ENCODE results near the gene RETN. TPM values are rescaled to one million over a fixed set of nuclear protein-coding genes. Genes with fewer than 3 reads are reported as not detected.
A peak's percentile ranks its signal among the peaks of the same experiment; 100 is the strongest.

RETN gene
- total and polyA plus RNA-seq, 2 of the 8 experiments (the other 6 are each of a cell fraction or from before 2014, with no cell fraction given) = not detected

- H4K5ac ChIP-seq (ENCODE audit: insufficient read length, low read depth, low read length) = peak within 1 kb of the TSS; percentile 51
- H2BK120ac ChIP-seq (replicated peaks; ENCODE audit: low read depth, low read length) = no peak within 1 kb of the TSS
- peaks cover 0 to 12% (median 6%) of the 10 kb centered on the region in 4 experiments; a peak in 4 of 8 replicates for H3K36me3 ChIP-seq (ENCODE audit: control insufficient read depth in 2 of 4, insufficient read depth in 4 of 4, low read length in 3 of 4)
- H3K14ac ChIP-seq (ENCODE audit: insufficient read length) = no peak within 1 kb of the TSS
- peak within 1 kb of the TSS; percentile 71 for H3K18ac ChIP-seq (ENCODE audit: extremely low read depth, low read length)
- peak within 1 kb of the TSS; percentile 53 to 98 (median 80) for H3K4me3 ChIP-seq (ENCODE audit: extremely low read depth in 1 of 4, insufficient read depth in 2 of 4, low read depth in 3 of 4, low read length in 4 of 4)
- peak within 1 kb of the TSS; percentile 80 for H4K8ac ChIP-seq (ENCODE audit: extremely low read depth, insufficient read depth, low read length)
- H3K9me3 ChIP-seq (ENCODE audit: insufficient read depth in 2 of 2, low read depth in 1 of 2, low read length in 1 of 2) = no peaks in the 10 kb centered on the region
- H3K4me1 ChIP-seq (replicated peaks in 1 of 4; ENCODE audit: control insufficient read depth in 3 of 4, insufficient read depth in 4 of 4, low read length in 3 of 4) = peaks cover 0 to 6% (median 4%) of the 10 kb centered on the region in 4 experiments; a peak in 5 of 7 replicates
- H2BK15ac ChIP-seq (ENCODE audit: low read length) = peak within 1 kb of the TSS; percentile 5; the same call in 1 of the 2 replicates
- DNase-seq (ENCODE audit: low read depth in 1 of 2, low spot score in 2 of 2) = peak; percentile 41 to 93
- no peak within 1 kb of the TSS for H2AK5ac ChIP-seq (ENCODE audit: low read depth, low read length)
- peak within 1 kb of the TSS; percentile 76 for H3K4ac ChIP-seq (replicated peaks; ENCODE audit: insufficient read length, low read depth, low read length)
- no peak within 1 kb of the TSS for H2BK20ac ChIP-seq (ENCODE audit: low read length)
- H3K79me1 ChIP-seq (ENCODE audit: low read depth, low read length) = peaks cover 4% of the 10 kb centered on the region
- H2BK12ac ChIP-seq (ENCODE audit: low read depth, low read length) = peak within 1 kb of the TSS; percentile 4; the same call in 1 of the 2 replicates
- ChIA-PET POLR2A (ENCODE audit: partially characterized antibody) (interaction anchor here (0.6 to 2.1 kb wide), 10 partner anchors 10 to 195 kb away, joined by 3 to 11 read pairs (median 4); no protein-coding TSS in a partner anchor), CTCF (ENCODE audit: partially characterized antibody) (interaction anchor here (0.7 to 2.5 kb wide), 43 partner anchors 10 to 326 kb away, joined by 3 to 36 read pairs (median 5); partner anchors contain the start of genes CD209, RETN and ZNF358)
- peaks cover 0 to 8% (median 3%) of the 10 kb centered on the region in 4 experiments; a peak in 2 of 7 replicates for H3K27me3 ChIP-seq (replicated peaks in 1 of 4; ENCODE audit: control insufficient read depth in 3 of 4, extremely low read depth in 1 of 4, insufficient read depth in 3 of 4, low read length in 3 of 4)
- peaks cover 0 to 8% of the 10 kb centered on the region in 2 experiments for H4K20me1 ChIP-seq (replicated peaks in 1 of 2; ENCODE audit: control insufficient read depth in 1 of 2, insufficient read depth in 2 of 2, low read length in 2 of 2)
- H3K56ac ChIP-seq (replicated peaks; ENCODE audit: insufficient read length, low read depth, low read length) = peak within 1 kb of the TSS; percentile 90
- no peak for FAIRE-seq
- 2% methylated on average over 50 of the region's 79 CpGs; no CpG with 5 or more reads in 1 of the 2 experiments for WGBS, 2 experiments (ENCODE audit: extremely low coverage in 1 of 2, insufficient coverage in 1 of 2, insufficient read length in 1 of 2, insufficient replicate concordance in 2 of 2, low coverage in 1 of 2, low lambda C conversion rate in 2 of 2, missing lambda C conversion rate in 1 of 2)
- peak within 1 kb of the TSS; percentile 92; the same call in 1 of the 2 replicates for H2AFZ ChIP-seq (ENCODE audit: low read length)
- peaks cover 8% of the 10 kb centered on the region; the same call in 1 of the 2 replicates for H3K23me2 ChIP-seq (ENCODE audit: low read depth, low read length)
- H3K27ac ChIP-seq (ENCODE audit: low read depth, low read length) = peak within 1 kb of the TSS; percentile 34; the same call in 1 of the 2 replicates
- H3K23ac ChIP-seq (ENCODE audit: insufficient read length) = no peak within 1 kb of the TSS
- peak within 1 kb of the TSS; percentile 57 to 80 for H3K4me2 ChIP-seq (ENCODE audit: insufficient read depth in 1 of 2, low read depth in 2 of 2, low read length in 2 of 2)
- no peak within 1 kb of the TSS for H4K91ac ChIP-seq (replicated peaks; ENCODE audit: insufficient read length, low read length)
- peak within 1 kb of the TSS; percentile 2 for H2BK5ac ChIP-seq (ENCODE audit: low read depth, low read length)
- H3K79me2 ChIP-seq (ENCODE audit: control insufficient read depth in 1 of 2, insufficient read depth in 2 of 2, low read length in 2 of 2) = peaks cover 0 to 6% of the 10 kb centered on the region in 2 experiments; a peak in 1 of 4 replicates
- H3K9ac ChIP-seq (replicated peaks in 1 of 4; ENCODE audit: extremely low read depth in 1 of 4, low read depth in 3 of 4, low read length in 3 of 4) = peak within 1 kb of the TSS in 3 of 4 experiments; percentile 48 to 74 (median 60); a peak in 5 of 7 replicates
- TF ChIP-seq KDM4A (IDR thresholded peaks at IDR 0.05; ENCODE audit: low read depth, low read length, severe bottlenecking) (peak; percentile 94), TBP (IDR thresholded peaks at IDR 0.05; ENCODE audit: low read depth, low read length) (peak; percentile 19; the same call in 1 of the 2 replicates), POLR2AphosphoS5 (IDR thresholded peaks at IDR 0.05; ENCODE audit: low read depth, low read length) (no peak), CTCF (IDR thresholded peaks at IDR 0.05; ENCODE audit: control extremely low read depth in 1 of 3, insufficient read depth in 1 of 3, low read depth in 1 of 3, low read length in 3 of 3) (peak; percentile 89 to 93 (median 91)), EP300 (IDR thresholded peaks at IDR 0.05; ENCODE audit: borderline replicate concordance in 1 of 2, low read depth in 2 of 2, low read length in 2 of 2) (peak in 1 of 2 experiments; percentile 27; a peak in 1 of 3 replicates), HDAC6 (IDR thresholded peaks at IDR 0.05; ENCODE audit: low read depth, low read length) (no peak), HDAC2 (IDR thresholded peaks at IDR 0.05; ENCODE audit: borderline replicate concordance in 1 of 2, low read depth in 2 of 2, low read length in 2 of 2) (peak; percentile 75 to 76; a peak in 3 of 4 replicates)
Observed at GRCh38 chr19:7680606-7681339, 11.9 kb downstream of the RETN start, which contains the start of gene TRAPPC5. Gene TRAPPC5 (plus strand): TSS chr19:7680833. CDS start chr19:7682254, 1,421 bp downstream.

Data from H1 (cell line).